Heart left ventricle (tissue), 13 donors: ENCODE measurements around the gene CCDC92.

Source experiments
- POLR2A ChIP-seq, 2 donors: fragments of 450-650 bp; IDR thresholded peaks; one replicate each; pipeline ENCODE4 v1.6.1; 2017; ENCODE audit warnings: antibody characterized with exemption in 2 of 2, mild to moderate bottlenecking in 2 of 2, moderate library complexity in 2 of 2
- TF ChIP-seq, protein P1 (sequence below), 12 donors: fragments of 200-600 bp; sonication (generic) in 4 of 12; IDR thresholded peaks; one replicate each; pipeline versions ENCODE4 v1.5.0 to v1.8.0; 2018 to 2022; ENCODE audit warnings: antibody characterized with exemption in 12 of 12, mild to moderate bottlenecking in 5 of 12
- donor health status: ischemic (EF 13 %, LVEDD 7.1; RV severe dilation, severe dysfunction).
- donor health status: DM: no; HTN: yes; CAD: no.
- donor health status: DM: no; HTN: no; CAD: no.
- donor health status: ischemic (EF 25% LVEDD 6.9; RV normal size, moderate dysfunction).
- donor health status: ischemic (EF 25% LVEDD 5.7; RV mildly dilated, moderate dysfunction).
- donor health status: ischemic (EF 35%, LVEDD 5.7; RV mildly dilated, moderate dysfunction).
- donor health status: nonischemic (EF 11% LVEDD 7.7; RV severe dilation, severe dysfunction).
- donor health status: DM: yes; HTN: yes; CAD: no.
- donor health status: PGD.
- donor health status: ischemic (EF 29% LVEDD 5.4; RV normal size, mild dysfunction).
- donor health status: nonischemic (EF 23%, LVEDD 6.1; RV moderate dilation, normal function).

DNA sequence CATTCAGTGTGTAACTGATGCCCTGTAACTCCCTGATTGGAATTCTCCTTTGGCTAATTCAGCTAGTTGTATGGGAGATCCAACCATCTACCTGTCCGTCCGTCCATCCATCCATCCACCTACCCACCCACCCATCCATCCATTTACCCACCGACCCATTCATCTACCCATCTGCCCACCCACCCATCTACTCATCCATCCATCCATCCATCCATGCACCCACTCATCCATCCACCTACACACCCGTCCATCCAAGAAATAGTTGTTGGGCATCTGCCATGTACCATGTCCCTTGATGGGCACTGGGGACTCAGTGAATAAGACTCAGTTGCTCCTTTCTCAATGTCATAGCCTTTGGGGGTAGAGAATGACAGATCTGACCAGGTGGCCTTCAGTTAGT lies 48.1 kb downstream of the CCDC92 start:
- TF ChIP-seq, protein P1, sequence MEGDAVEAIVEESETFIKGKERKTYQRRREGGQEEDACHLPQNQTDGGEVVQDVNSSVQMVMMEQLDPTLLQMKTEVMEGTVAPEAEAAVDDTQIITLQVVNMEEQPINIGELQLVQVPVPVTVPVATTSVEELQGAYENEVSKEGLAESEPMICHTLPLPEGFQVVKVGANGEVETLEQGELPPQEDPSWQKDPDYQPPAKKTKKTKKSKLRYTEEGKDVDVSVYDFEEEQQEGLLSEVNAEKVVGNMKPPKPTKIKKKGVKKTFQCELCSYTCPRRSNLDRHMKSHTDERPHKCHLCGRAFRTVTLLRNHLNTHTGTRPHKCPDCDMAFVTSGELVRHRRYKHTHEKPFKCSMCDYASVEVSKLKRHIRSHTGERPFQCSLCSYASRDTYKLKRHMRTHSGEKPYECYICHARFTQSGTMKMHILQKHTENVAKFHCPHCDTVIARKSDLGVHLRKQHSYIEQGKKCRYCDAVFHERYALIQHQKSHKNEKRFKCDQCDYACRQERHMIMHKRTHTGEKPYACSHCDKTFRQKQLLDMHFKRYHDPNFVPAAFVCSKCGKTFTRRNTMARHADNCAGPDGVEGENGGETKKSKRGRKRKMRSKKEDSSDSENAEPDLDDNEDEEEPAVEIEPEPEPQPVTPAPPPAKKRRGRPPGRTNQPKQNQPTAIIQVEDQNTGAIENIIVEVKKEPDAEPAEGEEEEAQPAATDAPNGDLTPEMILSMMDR (IDR thresholded peaks at IDR 0.05), result no peak
- no peak for TF ChIP-seq POLR2A (IDR thresholded peaks at IDR 0.05)
